Esophagus squamous epithelium (tissue), 5 donors: ENCODE results near the gene CELF2. TPM values are rescaled to one million over a fixed set of nuclear protein-coding genes. Genes with fewer than 3 reads are reported as not detected.

Experiments used
- DNase-seq: peaks from one replicate; lab custom pipeline; 2025; lab: John Stamatoyannopoulos, UW
- H3K27ac ChIP-seq, 4 donors: fragments of 200-600 bp; sonication (generic); one replicate each; pipeline ENCODE4 v1.5.1; 2016 to 2019; ENCODE audit warnings: mild to moderate bottlenecking in 1 of 4
- H3K27me3 ChIP-seq, 4 donors: fragments of 200-600 bp; sonication (generic); 1 replicate in 3 of 4; 2 replicates in 1 of 4; pipeline versions ENCODE4 v1.5.1 to v1.6.0; 2017 to 2021; ENCODE audit warnings: antibody characterized with exemption in 1 of 4
- H3K36me3 ChIP-seq, 3 donors: fragments of 200-600 bp; sonication (generic); one replicate each; pipeline ENCODE4 v1.5.1; 2016 to 2019
- H3K4me1 ChIP-seq, 3 donors: fragments of 200-600 bp; sonication (generic); one replicate each; pipeline ENCODE4 v1.5.1; 2017 to 2019
- H3K4me3 ChIP-seq, 4 donors: fragments of 200-600 bp; sonication (generic); 1 replicate in 3 of 4; 2 replicates in 1 of 4; pipeline ENCODE4 v1.5.1; 2016 to 2019; ENCODE audit warnings: mild to moderate bottlenecking in 2 of 4, moderate library complexity in 1 of 4
- H3K9me3 ChIP-seq, 3 donors: fragments of 200-600 bp; sonication (generic); one replicate each; pipeline ENCODE4 v1.5.1; 2016 to 2019
- POLR2A ChIP-seq, 4 donors: fragments of 450-650 bp; IDR thresholded peaks; one replicate each; pipeline ENCODE4 v1.6.1; 2017; ENCODE audit warnings: antibody characterized with exemption in 4 of 4, mild to moderate bottlenecking in 4 of 4, moderate library complexity in 3 of 4
- WGBS, 2 donors: methylation state at CpG; one replicate each; pipeline ENCODE4 v1.1.5; 2018; 5-methylcytosine and 5-hydroxymethylcytosine counted together
- intact Hi-C: fragments of 100-400 bp; cut with DNase I; formaldehyde crosslinking; loops from one replicate; pipeline ENCODE4 v1.15.0; 2022
- total RNA-seq, 4 donors: library from RNA; depleted of rRNA; stranded (reverse); fragments of >200 nt; gene quantifications; one replicate each; pipeline ENCODE4 v1.1.0, GENCODE V29; 2016
- TF ChIP-seq, protein P1 (sequence below), 6 experiments: fragments of 450-650 bp in 4 of 6; fragments of 200-600 bp in 2 of 6; sonication (generic) in 2 of 6; IDR thresholded peaks; one replicate each; pipeline ENCODE4 v1.5.1; 2016 to 2019; ENCODE audit warnings: antibody characterized with exemption in 6 of 6, mild to moderate bottlenecking in 4 of 6, moderate library complexity in 4 of 6
- donor health status: DM: yes; HTN: yes; CAD: no.

CELF2 gene
- total RNA-seq, 4 donors from 2014 or later: 4.2 to 62.4 (median 13.5) TPM

DNA sequence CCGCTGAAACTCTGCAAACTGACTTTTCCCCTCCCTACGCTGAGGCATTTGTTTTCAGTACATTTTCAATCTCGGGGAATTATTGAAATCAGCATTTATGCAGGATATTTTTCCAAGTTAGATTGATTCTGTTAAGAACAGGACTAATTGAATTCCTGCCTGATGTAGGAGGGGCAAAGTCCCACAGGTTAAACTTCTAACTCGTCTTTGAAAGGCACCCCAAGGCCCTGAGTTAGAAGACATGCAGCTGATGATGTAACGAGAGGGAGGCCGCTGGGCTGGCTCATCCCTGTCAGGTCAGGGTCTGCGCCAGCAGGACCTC, 253.1 kb downstream of the CELF2 start:
- peaks cover 0 to 56% (median 0%) of the 10 kb centered on the region in 3 donors for H3K36me3 ChIP-seq
- 41 to 55% methylated on average over 7 of the region's 7 CpGs for WGBS, 2 donors
- peaks cover 0 to 16% (median 6%) of the 10 kb centered on the region in 3 donors for H3K4me1 ChIP-seq
- no peak overlapping the region for H3K4me3 ChIP-seq
- no peaks in the 10 kb centered on the region for H3K27me3 ChIP-seq
- intact Hi-C loops: no loop called here
- TF ChIP-seq, protein P1, sequence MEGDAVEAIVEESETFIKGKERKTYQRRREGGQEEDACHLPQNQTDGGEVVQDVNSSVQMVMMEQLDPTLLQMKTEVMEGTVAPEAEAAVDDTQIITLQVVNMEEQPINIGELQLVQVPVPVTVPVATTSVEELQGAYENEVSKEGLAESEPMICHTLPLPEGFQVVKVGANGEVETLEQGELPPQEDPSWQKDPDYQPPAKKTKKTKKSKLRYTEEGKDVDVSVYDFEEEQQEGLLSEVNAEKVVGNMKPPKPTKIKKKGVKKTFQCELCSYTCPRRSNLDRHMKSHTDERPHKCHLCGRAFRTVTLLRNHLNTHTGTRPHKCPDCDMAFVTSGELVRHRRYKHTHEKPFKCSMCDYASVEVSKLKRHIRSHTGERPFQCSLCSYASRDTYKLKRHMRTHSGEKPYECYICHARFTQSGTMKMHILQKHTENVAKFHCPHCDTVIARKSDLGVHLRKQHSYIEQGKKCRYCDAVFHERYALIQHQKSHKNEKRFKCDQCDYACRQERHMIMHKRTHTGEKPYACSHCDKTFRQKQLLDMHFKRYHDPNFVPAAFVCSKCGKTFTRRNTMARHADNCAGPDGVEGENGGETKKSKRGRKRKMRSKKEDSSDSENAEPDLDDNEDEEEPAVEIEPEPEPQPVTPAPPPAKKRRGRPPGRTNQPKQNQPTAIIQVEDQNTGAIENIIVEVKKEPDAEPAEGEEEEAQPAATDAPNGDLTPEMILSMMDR (IDR thresholded peaks at IDR 0.05): no peak
- no peak for TF ChIP-seq POLR2A (IDR thresholded peaks at IDR 0.05)
- no peak overlapping the region for H3K27ac ChIP-seq
- DNase-seq: no peak
- no peaks in the 10 kb centered on the region for H3K9me3 ChIP-seq

DNA sequence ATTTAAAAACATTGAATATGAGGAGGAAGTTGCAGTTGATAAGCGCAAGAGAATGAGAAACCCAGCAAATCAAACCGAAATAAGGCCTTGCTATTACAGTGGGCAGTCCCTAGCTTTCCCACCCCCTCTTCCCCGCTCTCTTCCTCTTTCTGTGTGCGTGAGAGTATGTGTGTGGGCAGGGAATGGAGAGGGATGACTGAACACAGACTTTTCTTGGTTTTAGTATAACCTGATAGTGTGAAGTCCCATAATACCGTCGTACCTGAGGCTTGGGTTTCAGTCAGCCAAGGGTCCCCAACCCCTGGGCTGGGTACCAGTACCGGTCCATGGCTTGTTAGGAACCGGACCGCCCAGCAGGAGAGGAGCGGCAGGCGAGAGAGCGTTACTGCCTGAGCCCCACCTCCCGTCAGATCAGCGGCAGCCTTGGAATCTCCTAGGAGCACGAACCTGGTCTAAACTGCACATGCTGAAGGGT, 255.3 kb downstream of the CELF2 start:
- no peak overlapping the region for H3K4me3 ChIP-seq
- intact Hi-C loops: no loop called here

DNA sequence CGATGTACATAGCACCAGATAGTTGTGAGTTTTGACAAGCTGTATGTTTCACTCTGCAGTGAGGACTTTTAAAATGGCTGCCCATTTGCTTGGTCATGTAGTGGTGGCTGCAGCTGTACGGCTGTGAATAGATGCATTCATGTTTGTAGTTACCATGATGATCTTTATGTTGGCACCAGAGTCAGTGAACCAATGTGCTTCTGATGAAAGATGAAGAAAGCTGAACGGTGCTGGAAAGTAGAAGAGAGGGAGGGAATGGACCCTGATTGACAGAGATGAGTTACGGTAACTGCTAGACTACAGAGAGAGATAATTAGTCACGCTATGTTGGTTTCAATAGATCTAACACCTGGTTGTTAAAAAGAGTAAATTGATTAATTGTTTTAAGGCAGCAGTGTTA, 256.8 kb downstream of the CELF2 start:
- Histone ChIP-seq H3K36me3 (peaks cover 0 to 72% (median 0%) of the 10 kb centered on the region in 3 donors), H3K27me3 (no peaks in the 10 kb centered on the region), H3K4me1 (peaks cover 0 to 16% (median 6%) of the 10 kb centered on the region in 3 donors), H3K4me3 (no peak overlapping the region), H3K27ac (no peak overlapping the region), H3K9me3 (no peaks in the 10 kb centered on the region)
- WGBS, 2 donors: 83 to 89% methylated on average over 5 of the region's 5 CpGs
- intact Hi-C loops: no loop called here
- no peak for TF ChIP-seq POLR2A (IDR thresholded peaks at IDR 0.05)
- TF ChIP-seq, protein P1 (IDR thresholded peaks at IDR 0.05): no peak
- DNase-seq: no peak

More for the DNA sequence above, 255.3 kb downstream of the CELF2 start:
- no peak for DNase-seq
- H3K36me3 ChIP-seq: peaks cover 0 to 62% (median 0%) of the 10 kb centered on the region in 3 donors
- H3K27ac ChIP-seq: no peak overlapping the region
- H3K4me1 ChIP-seq: peaks cover 0 to 16% (median 6%) of the 10 kb centered on the region in 3 donors
- H3K27me3 ChIP-seq: no peaks in the 10 kb centered on the region
- 75 to 82% methylated on average over 11 to 13 of the region's 15 CpGs for WGBS, 2 donors
- no peak for TF ChIP-seq POLR2A (IDR thresholded peaks at IDR 0.05)
- TF ChIP-seq, protein P1 (IDR thresholded peaks at IDR 0.05): no peak
- H3K9me3 ChIP-seq: no peaks in the 10 kb centered on the region

DNA sequence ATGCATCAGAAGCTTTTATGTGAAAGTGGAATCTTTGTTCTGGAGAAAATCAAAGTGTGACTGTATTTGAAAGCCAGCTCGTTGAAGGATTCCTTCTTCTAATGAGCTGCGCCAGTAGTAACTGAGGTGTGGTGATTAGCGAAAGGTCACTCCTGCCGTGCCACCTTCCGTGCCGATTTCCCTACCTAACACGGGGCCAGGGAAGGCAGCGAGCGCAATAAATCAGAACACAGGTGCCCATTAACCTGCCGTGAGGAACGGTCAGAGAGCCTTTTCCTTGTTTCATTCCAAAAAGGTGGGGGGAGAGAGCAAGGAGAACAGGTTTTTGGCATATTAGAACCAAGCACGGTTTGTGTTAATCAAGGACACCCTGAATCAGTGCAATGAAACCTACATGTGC, 258.0 kb downstream of the CELF2 start:
- H3K4me3 ChIP-seq: no peak overlapping the region
- 82 to 86% methylated on average over 9 to 12 of the region's 12 CpGs for WGBS, 2 donors
- TF ChIP-seq, protein P1 (IDR thresholded peaks at IDR 0.05): no peak
- TF ChIP-seq POLR2A (IDR thresholded peaks at IDR 0.05): no peak
- intact Hi-C loops: no loop called here
- DNase-seq: no peak
- no peaks in the 10 kb centered on the region for H3K9me3 ChIP-seq
- peaks cover 0 to 80% (median 0%) of the 10 kb centered on the region in 3 donors for H3K36me3 ChIP-seq
- no peaks in the 10 kb centered on the region for H3K27me3 ChIP-seq
- H3K27ac ChIP-seq: no peak overlapping the region
- H3K4me1 ChIP-seq: peaks cover 0 to 5% (median 0%) of the 10 kb centered on the region in 3 donors

DNA sequence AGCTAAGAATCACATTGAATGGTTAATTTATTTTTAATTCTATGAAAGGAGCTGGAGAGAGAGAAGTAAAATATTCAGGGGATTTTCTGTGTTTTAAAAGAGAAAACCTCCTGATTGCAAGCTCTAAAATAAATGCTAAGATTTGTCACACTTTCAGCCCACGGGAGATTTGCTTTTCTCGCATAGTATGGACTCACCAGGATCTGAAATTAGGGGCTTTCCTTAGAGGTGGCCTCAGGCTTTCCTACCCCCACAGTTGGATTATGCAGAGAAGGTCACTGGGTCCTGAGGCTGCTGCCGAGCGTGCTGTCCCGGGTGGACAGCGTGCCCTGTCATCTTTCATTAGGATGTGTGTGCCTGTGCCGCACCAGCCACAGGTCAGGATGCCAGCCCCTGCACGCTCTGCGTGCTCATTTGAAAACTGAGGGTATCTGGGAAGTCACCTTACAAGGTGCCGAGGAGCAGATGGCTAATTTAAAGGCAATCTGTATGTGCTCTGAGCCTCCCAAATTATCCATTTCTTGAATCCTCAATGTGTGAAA, 258.8 kb downstream of the CELF2 start:
- H3K36me3 ChIP-seq: peaks cover 0 to 80% (median 0%) of the 10 kb centered on the region in 3 donors
- no peak for TF ChIP-seq POLR2A (IDR thresholded peaks at IDR 0.05)
- TF ChIP-seq, protein P1 (IDR thresholded peaks at IDR 0.05): no peak
- intact Hi-C loops: no loop called here
- no peak overlapping the region for H3K4me3 ChIP-seq
- DNase-seq: no peak
- H3K27ac ChIP-seq: no peak overlapping the region
- no peaks in the 10 kb centered on the region for H3K27me3 ChIP-seq
- 77 to 86% methylated on average over 3 to 6 of the region's 10 CpGs for WGBS, 2 donors
- no peaks in the 10 kb centered on the region for H3K4me1 ChIP-seq
- H3K9me3 ChIP-seq: no peaks in the 10 kb centered on the region
